ENCODE measurements around the gene PRMT1.
A peak's percentile ranks its signal among the peaks of the same experiment; 100 is the strongest.

The PRMT1 gene

GRCh38 chr19:49651820-49652550 lies 25.1 kb upstream of the PRMT1 start:
- DNase-seq: no peak

GRCh38 chr19:49652551-49653465 lies 24.3 kb upstream of the PRMT1 start:
- DNase-seq: no peak

- DNase-seq: no peak
Observed at GRCh38 chr19:49653466-49653806, 23.6 kb upstream of the PRMT1 start.

- DNase-seq: no peak
Observed at GRCh38 chr19:49654581-49654980, 22.5 kb upstream of the PRMT1 start.

GRCh38 chr19:49655570-49656455 lies 21.3 kb upstream of the PRMT1 start:
- DNase-seq: no peak

GRCh38 chr19:49656456-49657109 lies 20.5 kb upstream of the PRMT1 start:
- no peak for DNase-seq

GRCh38 chr19:49657493-49658138 lies 19.5 kb upstream of the PRMT1 start:
- DNase-seq: no peak

- DNase-seq: no peak
Observed at GRCh38 chr19:49658139-49658517, 18.9 kb upstream of the PRMT1 start.

- no peak for DNase-seq
Observed at GRCh38 chr19:49658566-49659442, 18.3 kb upstream of the PRMT1 start.

GRCh38 chr19:49660338-49660961 lies 16.6 kb upstream of the PRMT1 start:
- DNase-seq: no peak

GRCh38 chr19:49662011-49662410 lies 15.1 kb upstream of the PRMT1 start:
- no peak for DNase-seq

GRCh38 chr19:49663224-49663623 lies 13.8 kb upstream of the PRMT1 start:
- DNase-seq: no peak

- DNase-seq: peak; percentile 68
Observed at GRCh38 chr19:49664171-49665035, 12.7 kb upstream of the PRMT1 start.

- no peak for DNase-seq
Observed at GRCh38 chr19:49665036-49665350, 12.1 kb upstream of the PRMT1 start.

- peak; percentile 95 for DNase-seq
Observed at GRCh38 chr19:49665351-49666119, 11.5 kb upstream of the PRMT1 start, which contains the start of the genes BCL2L12 and IRF3. BCL2L12 (plus strand) TSS chr19:49665933; CDS start chr19:49666693, 760 bp downstream. IRF3 (minus strand) TSS chr19:49665857; CDS start chr19:49664838, 1,019 bp downstream.

GRCh38 chr19:49666120-49666444 lies 11.0 kb upstream of the PRMT1 start:
- no peak for DNase-seq

- no peak for DNase-seq
Observed at GRCh38 chr19:49667473-49667872, 9.6 kb upstream of the PRMT1 start.

GRCh38 chr19:49669516-49669915 lies 7.6 kb upstream of the PRMT1 start:
- DNase-seq: no peak

All from T1000 (cell line).